Body of pancreas (tissue), 4 donors: ENCODE measurements around the gene TP53TG5.

Experiments used
- POLR2A ChIP-seq, 3 donors: fragments of 450-650 bp; IDR thresholded peaks; one replicate each; pipeline ENCODE4 v1.6.1; 2016; ENCODE audit warnings: antibody characterized with exemption in 3 of 3, mild to moderate bottlenecking in 2 of 3
- TF ChIP-seq, protein P1 (sequence below), 7 experiments: fragments of 450-650 bp in 4 of 7; fragments of 200-600 bp in 3 of 7; sonication (generic) in 3 of 7; IDR thresholded peaks; one replicate each; pipeline ENCODE4 v1.5.1; 2016 to 2019; ENCODE audit warnings: antibody characterized with exemption in 7 of 7

DNA sequence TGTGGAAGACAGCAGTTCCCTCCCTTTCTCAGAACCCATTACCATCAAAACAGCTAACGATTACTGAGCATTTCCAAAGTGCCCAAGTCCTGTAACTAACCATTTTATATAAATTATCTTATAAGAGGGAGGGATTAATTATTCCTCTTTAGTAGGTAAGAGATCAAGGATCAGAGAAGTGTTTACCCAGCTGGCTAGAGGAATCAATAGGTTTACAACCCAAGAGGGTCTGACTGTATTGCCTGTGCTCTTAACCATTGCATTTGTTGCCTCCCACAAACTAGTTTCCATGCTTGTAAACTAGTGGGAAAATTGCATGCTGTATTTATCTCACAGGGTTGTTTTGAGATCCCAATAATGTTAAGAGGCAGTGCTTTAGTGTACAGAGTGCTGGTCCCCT lies 26.3 kb upstream of the TP53TG5 start:
- TF ChIP-seq, protein P1, sequence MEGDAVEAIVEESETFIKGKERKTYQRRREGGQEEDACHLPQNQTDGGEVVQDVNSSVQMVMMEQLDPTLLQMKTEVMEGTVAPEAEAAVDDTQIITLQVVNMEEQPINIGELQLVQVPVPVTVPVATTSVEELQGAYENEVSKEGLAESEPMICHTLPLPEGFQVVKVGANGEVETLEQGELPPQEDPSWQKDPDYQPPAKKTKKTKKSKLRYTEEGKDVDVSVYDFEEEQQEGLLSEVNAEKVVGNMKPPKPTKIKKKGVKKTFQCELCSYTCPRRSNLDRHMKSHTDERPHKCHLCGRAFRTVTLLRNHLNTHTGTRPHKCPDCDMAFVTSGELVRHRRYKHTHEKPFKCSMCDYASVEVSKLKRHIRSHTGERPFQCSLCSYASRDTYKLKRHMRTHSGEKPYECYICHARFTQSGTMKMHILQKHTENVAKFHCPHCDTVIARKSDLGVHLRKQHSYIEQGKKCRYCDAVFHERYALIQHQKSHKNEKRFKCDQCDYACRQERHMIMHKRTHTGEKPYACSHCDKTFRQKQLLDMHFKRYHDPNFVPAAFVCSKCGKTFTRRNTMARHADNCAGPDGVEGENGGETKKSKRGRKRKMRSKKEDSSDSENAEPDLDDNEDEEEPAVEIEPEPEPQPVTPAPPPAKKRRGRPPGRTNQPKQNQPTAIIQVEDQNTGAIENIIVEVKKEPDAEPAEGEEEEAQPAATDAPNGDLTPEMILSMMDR (IDR thresholded peaks at IDR 0.05) = no peak
- TF ChIP-seq POLR2A (IDR thresholded peaks at IDR 0.05) = no peak
